HEK293 (cell line): ENCODE measurements around the gene CDT1.

Experiments used
- AEBP2 ChIP-seq: fragments of 450-650 bp; formaldehyde crosslinking; IDR thresholded peaks from 2 replicates; pipeline ENCODE4 v1.5.1; 2016; ENCODE audit warnings: missing biosample characterization, missing genetic modification characterization, borderline replicate concordance
- BCL11B ChIP-seq: fragments of 450-650 bp; formaldehyde crosslinking; IDR thresholded peaks from 2 replicates; pipeline ENCODE4 v1.5.1; 2016; ENCODE audit warnings: low read depth, missing biosample characterization, missing genetic modification characterization
- GLI2 ChIP-seq: fragments of 450-650 bp; formaldehyde crosslinking; IDR thresholded peaks from 2 replicates; pipeline ENCODE4; 2017; ENCODE audit warnings: missing biosample characterization, missing genetic modification characterization, low read depth, borderline replicate concordance
- HOXD13 ChIP-seq: sonication (generic); formaldehyde crosslinking; IDR thresholded peaks from 2 replicates; pipeline ENCODE4 v1.8.0; 2022; ENCODE audit warnings: missing genetic modification reagents, borderline replicate concordance
- ZBTB48 ChIP-seq: fragments of 450-650 bp; formaldehyde crosslinking; IDR thresholded peaks from 2 replicates; pipeline ENCODE4 v1.5.1; 2016; ENCODE audit warnings: missing biosample characterization, missing genetic modification characterization
- ZFP37 ChIP-seq: fragments of 450-650 bp; formaldehyde crosslinking; IDR thresholded peaks from 2 replicates; pipeline ENCODE4 v1.5.1; 2016; ENCODE audit warnings: missing biosample characterization, missing genetic modification characterization
- ZNF121 ChIP-seq: fragments of 450-650 bp; formaldehyde crosslinking; IDR thresholded peaks from 2 replicates; pipeline ENCODE4 v1.5.1; 2016; ENCODE audit warnings: missing biosample characterization, missing genetic modification characterization
- ZNF140 ChIP-seq: fragments of 450-650 bp; formaldehyde crosslinking; IDR thresholded peaks from 2 replicates; pipeline ENCODE4 v1.5.1; 2016; ENCODE audit warnings: missing biosample characterization, missing genetic modification characterization
- ZNF155 ChIP-seq: fragments of 450-650 bp; formaldehyde crosslinking; IDR thresholded peaks from 2 replicates; pipeline ENCODE4 v1.5.1; 2016; ENCODE audit warnings: missing biosample characterization, missing genetic modification characterization
- ZNF175 ChIP-seq: fragments of 450-650 bp; formaldehyde crosslinking; IDR thresholded peaks from 2 replicates; pipeline ENCODE4 v1.5.1; 2016; ENCODE audit warnings: missing biosample characterization, missing genetic modification characterization
- ZNF214 ChIP-seq: fragments of 450-650 bp; formaldehyde crosslinking; IDR thresholded peaks from 2 replicates; pipeline ENCODE4 v1.5.1; 2017; ENCODE audit warnings: missing biosample characterization, mild to moderate bottlenecking, missing genetic modification characterization, borderline replicate concordance
- ZNF221 ChIP-seq: fragments of 450-650 bp; formaldehyde crosslinking; IDR thresholded peaks from 2 replicates; pipeline ENCODE4 v1.5.1; 2017; ENCODE audit warnings: missing biosample characterization, missing genetic modification characterization, borderline replicate concordance
- ZNF248 ChIP-seq: fragments of 450-650 bp; formaldehyde crosslinking; IDR thresholded peaks from 2 replicates; pipeline ENCODE4 v1.5.1; 2017; ENCODE audit warnings: missing biosample characterization, missing genetic modification characterization
- ZNF362 ChIP-seq: fragments of 450-650 bp; formaldehyde crosslinking; IDR thresholded peaks from 2 replicates; pipeline ENCODE4 v1.5.1; 2016; ENCODE audit warnings: missing biosample characterization, missing genetic modification characterization
- ZNF596 ChIP-seq: fragments of 450-650 bp; IDR thresholded peaks from 2 replicates; pipeline ENCODE4 v1.5.0; 2018; ENCODE audit warnings: missing biosample characterization, mild to moderate bottlenecking, missing genetic modification characterization, moderate library complexity
- ZNF610 ChIP-seq: fragments of 450-650 bp; formaldehyde crosslinking; IDR thresholded peaks from 2 replicates; pipeline ENCODE4 v1.5.1; 2016; ENCODE audit warnings: missing biosample characterization, missing genetic modification characterization, borderline replicate concordance
- ZNF626 ChIP-seq: fragments of 450-650 bp; sonication (Bioruptor Pico); formaldehyde crosslinking; IDR thresholded peaks from 2 replicates; pipeline ENCODE4 v1.5.1; 2018; ENCODE audit warnings: missing biosample characterization, missing genetic modification characterization, inconsistent platforms
- ZNF639 ChIP-seq: fragments of 450-650 bp; formaldehyde crosslinking; IDR thresholded peaks from 2 replicates; pipeline ENCODE4 v1.5.1; 2016; ENCODE audit warnings: missing biosample characterization, missing genetic modification characterization
- ZSCAN16 ChIP-seq: fragments of 450-650 bp; formaldehyde crosslinking; IDR thresholded peaks from 2 replicates; pipeline ENCODE4 v1.5.1; 2016; ENCODE audit warnings: missing biosample characterization, missing genetic modification characterization
- ZSCAN23 ChIP-seq: fragments of 450-650 bp; formaldehyde crosslinking; IDR thresholded peaks from 2 replicates; pipeline ENCODE4 v1.5.1; 2016; ENCODE audit warnings: missing biosample characterization, missing genetic modification characterization
- ZSCAN5A ChIP-seq: fragments of 450-650 bp; formaldehyde crosslinking; IDR thresholded peaks from 2 replicates; pipeline ENCODE4 v1.5.1; 2016; ENCODE audit warnings: missing biosample characterization, missing genetic modification characterization
- TF ChIP-seq, protein P1 (sequence below): fragments of 450-650 bp; formaldehyde crosslinking; conservative IDR thresholded peaks from 2 replicates; pipeline ENCODE4 v1.5.1; 2016; ENCODE audit warnings: low read depth, missing biosample characterization, missing genetic modification characterization
- TF ChIP-seq, protein P2 (sequence below): fragments of 450-650 bp; formaldehyde crosslinking; IDR thresholded peaks from 2 replicates; pipeline ENCODE4 v1.5.1; 2016; ENCODE audit warnings: missing biosample characterization, missing genetic modification characterization
- TF ChIP-seq, protein P3 (sequence below): fragments of 450-650 bp; formaldehyde crosslinking; IDR thresholded peaks from 2 replicates; pipeline ENCODE4 v1.5.1; 2016; ENCODE audit warnings: missing biosample characterization, missing genetic modification characterization

The CDT1 gene

DNA sequence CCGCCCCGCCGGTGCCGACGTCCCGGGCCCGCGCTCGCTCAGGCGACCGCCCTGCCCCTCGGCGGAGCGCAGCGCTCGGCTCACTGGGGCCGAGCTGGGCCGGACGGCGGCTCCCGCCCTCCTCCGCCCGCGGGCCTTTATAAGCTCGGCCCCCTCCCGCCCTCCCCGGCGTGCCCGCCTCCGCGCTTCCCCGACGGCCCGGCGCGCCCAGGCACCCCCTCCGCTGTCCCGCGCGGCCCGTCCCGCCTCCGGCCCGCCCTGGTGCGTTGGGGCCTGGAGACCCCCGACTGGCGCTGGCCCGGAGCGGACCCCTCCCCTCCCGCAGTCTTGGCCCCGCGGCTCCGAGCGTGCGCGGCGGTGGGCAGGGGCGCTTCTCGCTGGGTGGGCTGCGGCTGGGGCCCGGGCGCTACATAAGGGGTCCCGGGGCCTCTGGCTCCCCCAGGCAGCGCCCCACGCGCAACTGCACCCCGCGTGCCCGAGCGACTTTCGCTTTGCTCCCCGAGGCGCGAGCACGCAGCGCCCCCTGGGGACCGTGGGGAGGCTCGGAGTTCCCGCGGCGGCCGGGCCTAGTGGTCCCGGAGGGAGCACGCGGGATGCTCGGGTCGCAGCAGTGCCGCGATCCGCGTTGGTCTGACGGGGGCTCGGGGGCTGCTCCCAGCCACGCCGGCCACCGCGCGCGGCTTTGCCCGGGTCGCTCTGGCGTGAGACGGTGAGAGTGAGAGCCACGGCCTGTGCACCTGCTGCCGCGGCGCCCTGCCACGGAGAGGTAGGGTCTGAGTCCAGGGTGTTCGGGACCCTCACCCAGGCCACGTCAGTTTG is 18.3 kb upstream of the CDT1 start, which contains the start of gene PIEZO1 (continued):
- TF ChIP-seq ZNF362 (tag by site-specific recombination) = no peak
- no peak for TF ChIP-seq ZNF121 (tag by site-specific recombination)
- TF ChIP-seq GLI2 = no peak
- peak; percentile 37; the same call in 1 of the 2 replicates for TF ChIP-seq ZBTB48 (tag by site-specific recombination)
- no peak for TF ChIP-seq AEBP2 (tag by site-specific recombination)
- no peak for TF ChIP-seq ZNF214
- TF ChIP-seq, protein P1, sequence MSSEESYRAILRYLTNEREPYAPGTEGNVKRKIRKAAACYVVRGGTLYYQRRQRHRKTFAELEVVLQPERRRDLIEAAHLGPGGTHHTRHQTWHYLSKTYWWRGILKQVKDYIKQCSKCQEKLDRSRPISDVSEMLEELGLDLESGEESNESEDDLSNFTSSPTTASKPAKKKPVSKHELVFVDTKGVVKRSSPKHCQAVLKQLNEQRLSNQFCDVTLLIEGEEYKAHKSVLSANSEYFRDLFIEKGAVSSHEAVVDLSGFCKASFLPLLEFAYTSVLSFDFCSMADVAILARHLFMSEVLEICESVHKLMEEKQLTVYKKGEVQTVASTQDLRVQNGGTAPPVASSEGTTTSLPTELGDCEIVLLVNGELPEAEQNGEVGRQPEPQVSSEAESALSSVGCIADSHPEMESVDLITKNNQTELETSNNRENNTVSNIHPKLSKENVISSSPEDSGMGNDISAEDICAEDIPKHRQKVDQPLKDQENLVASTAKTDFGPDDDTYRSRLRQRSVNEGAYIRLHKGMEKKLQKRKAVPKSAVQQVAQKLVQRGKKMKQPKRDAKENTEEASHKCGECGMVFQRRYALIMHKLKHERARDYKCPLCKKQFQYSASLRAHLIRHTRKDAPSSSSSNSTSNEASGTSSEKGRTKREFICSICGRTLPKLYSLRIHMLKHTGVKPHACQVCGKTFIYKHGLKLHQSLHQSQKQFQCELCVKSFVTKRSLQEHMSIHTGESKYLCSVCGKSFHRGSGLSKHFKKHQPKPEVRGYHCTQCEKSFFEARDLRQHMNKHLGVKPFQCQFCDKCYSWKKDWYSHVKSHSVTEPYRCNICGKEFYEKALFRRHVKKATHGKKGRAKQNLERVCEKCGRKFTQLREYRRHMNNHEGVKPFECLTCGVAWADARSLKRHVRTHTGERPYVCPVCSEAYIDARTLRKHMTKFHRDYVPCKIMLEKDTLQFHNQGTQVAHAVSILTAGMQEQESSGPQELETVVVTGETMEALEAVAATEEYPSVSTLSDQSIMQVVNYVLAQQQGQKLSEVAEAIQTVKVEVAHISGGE (tag by site-specific recombination) = 0 out of 2 replicates have a peak, but pooled peaks have one; percentile 17
- TF ChIP-seq, protein P2, sequence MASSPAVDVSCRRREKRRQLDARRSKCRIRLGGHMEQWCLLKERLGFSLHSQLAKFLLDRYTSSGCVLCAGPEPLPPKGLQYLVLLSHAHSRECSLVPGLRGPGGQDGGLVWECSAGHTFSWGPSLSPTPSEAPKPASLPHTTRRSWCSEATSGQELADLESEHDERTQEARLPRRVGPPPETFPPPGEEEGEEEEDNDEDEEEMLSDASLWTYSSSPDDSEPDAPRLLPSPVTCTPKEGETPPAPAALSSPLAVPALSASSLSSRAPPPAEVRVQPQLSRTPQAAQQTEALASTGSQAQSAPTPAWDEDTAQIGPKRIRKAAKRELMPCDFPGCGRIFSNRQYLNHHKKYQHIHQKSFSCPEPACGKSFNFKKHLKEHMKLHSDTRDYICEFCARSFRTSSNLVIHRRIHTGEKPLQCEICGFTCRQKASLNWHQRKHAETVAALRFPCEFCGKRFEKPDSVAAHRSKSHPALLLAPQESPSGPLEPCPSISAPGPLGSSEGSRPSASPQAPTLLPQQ (tag by site-specific recombination) = peak; percentile 84
- TF ChIP-seq ZNF626 (tag by site-specific recombination) = no peak
- TF ChIP-seq ZNF248 (tag by site-specific recombination) = no peak
- TF ChIP-seq ZNF610 (tag by site-specific recombination) = no peak
- TF ChIP-seq ZNF596 (tag by site-specific recombination) = no peak; the same call in 1 of the 2 replicates
- TF ChIP-seq ZSCAN5A (tag by site-specific recombination) = no peak
- TF ChIP-seq ZFP37 (tag by site-specific recombination) = no peak
- TF ChIP-seq ZSCAN23 (tag by site-specific recombination) = no peak
- TF ChIP-seq ZSCAN16 (tag by site-specific recombination) = no peak
- no peak for TF ChIP-seq ZNF221
- TF ChIP-seq, protein P3, sequence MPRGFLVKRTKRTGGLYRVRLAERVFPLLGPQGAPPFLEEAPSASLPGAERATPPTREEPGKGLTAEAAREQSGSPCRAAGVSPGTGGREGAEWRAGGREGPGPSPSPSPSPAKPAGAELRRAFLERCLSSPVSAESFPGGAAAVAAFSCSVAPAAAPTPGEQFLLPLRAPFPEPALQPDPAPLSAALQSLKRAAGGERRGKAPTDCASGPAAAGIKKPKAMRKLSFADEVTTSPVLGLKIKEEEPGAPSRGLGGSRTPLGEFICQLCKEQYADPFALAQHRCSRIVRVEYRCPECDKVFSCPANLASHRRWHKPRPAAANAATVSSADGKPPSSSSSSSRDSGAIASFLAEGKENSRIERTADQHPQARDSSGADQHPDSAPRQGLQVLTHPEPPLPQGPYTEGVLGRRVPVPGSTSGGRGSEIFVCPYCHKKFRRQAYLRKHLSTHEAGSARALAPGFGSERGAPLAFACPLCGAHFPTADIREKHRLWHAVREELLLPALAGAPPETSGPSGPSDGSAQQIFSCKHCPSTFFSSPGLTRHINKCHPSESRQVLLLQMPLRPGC (tag by site-specific recombination) = no peak
- TF ChIP-seq BCL11B (tag by site-specific recombination) = peak; percentile 33; the same call in 1 of the 2 replicates
- TF ChIP-seq ZNF639 = no peak
- TF ChIP-seq ZNF175 (tag by site-specific recombination) = no peak
- TF ChIP-seq ZNF140 (tag by site-specific recombination) = no peak
- TF ChIP-seq HOXD13 (CRISPR knock-in tag) = no peak
- no peak for TF ChIP-seq ZNF155 (tag by site-specific recombination)
